HepG2 (cell line): Measurements from ENCODE around the gene UVSSA. TPM values are rescaled to one million over a fixed set of nuclear protein-coding genes. Genes with fewer than 3 reads are reported as not detected.
A peak's percentile ranks its signal among the peaks of the same experiment; 100 is the strongest.

Experiments
- ARHGAP35 ChIP-seq: sonication (generic); formaldehyde crosslinking; IDR thresholded peaks from 2 replicates; pipeline ENCODE4 v1.9.0; 2022; ENCODE audit warnings: mild to moderate bottlenecking, inconsistent platforms, moderate library complexity, missing genetic modification reagents, borderline replicate concordance
- CREB1 ChIP-seq, 2 experiments: fragments of 450-650 bp in 1 of 2; IDR thresholded peaks; 2 replicates each; pipeline ENCODE4 v1.6.1; 2016 to 2017; ENCODE audit warnings: control low read depth in 1 of 2, mild to moderate bottlenecking in 1 of 2, missing compliant biosample characterization in 1 of 2, missing genetic modification characterization in 1 of 2
- DNMT1 ChIP-seq: sonication (generic); formaldehyde crosslinking; IDR thresholded peaks from 2 replicates; pipeline ENCODE4 v1.5.1; 2020; ENCODE audit warnings: mild to moderate bottlenecking, missing genetic modification reagents
- DNMT3B ChIP-seq: conservative IDR thresholded peaks from 2 replicates; pipeline ENCODE4 v1.6.1; 2016; ENCODE audit warnings: missing biosample characterization, control low read depth
- EZH2 ChIP-seq: conservative IDR thresholded peaks from 2 replicates; pipeline ENCODE4 v1.6.1; 2012; ENCODE audit warnings: mild to moderate bottlenecking, low read depth, low read length, moderate library complexity
- FIP1L1 ChIP-seq: fragments of 200-400 bp; formaldehyde crosslinking; IDR thresholded peaks from 2 replicates; pipeline ENCODE4 v1.6.1; 2018; ENCODE audit warnings: low read depth, mild to moderate bottlenecking, low read length, moderate library complexity, borderline replicate concordance; ENCODE audit not compliant: insufficient read depth
- HIC2 ChIP-seq: sonication (generic); formaldehyde crosslinking; IDR thresholded peaks from 2 replicates; pipeline ENCODE4 v1.9.0; 2022; ENCODE audit warnings: low read depth, missing genetic modification reagents
- KLF12 ChIP-seq: sonication (generic); formaldehyde crosslinking; IDR thresholded peaks from 2 replicates; pipeline ENCODE4 v1.4.0; 2020; ENCODE audit warnings: missing genetic modification reagents, borderline replicate concordance
- MIER2 ChIP-seq: IDR thresholded peaks from 2 replicates; pipeline ENCODE4 v1.6.1; 2016; ENCODE audit warnings: missing biosample characterization, missing genetic modification reagents
- MXD1 ChIP-seq: sonication (generic); formaldehyde crosslinking; IDR thresholded peaks from 2 replicates; pipeline ENCODE4 v1.4.0; 2020; ENCODE audit warnings: mild to moderate bottlenecking, missing genetic modification reagents
- MXD3 ChIP-seq: IDR thresholded peaks from 2 replicates; pipeline ENCODE4 v1.6.1; 2016; ENCODE audit warnings: mild to moderate bottlenecking, missing biosample characterization, missing genetic modification reagents
- SMARCC2 ChIP-seq: fragments of 450-650 bp; IDR thresholded peaks from 2 replicates; pipeline ENCODE4 v1.6.1; 2017; ENCODE audit warnings: antibody characterized with exemption, mild to moderate bottlenecking
- SOX13 ChIP-seq, 3 experiments: fragments of 450-650 bp in 1 of 3; sonication (generic) in 1 of 3; formaldehyde crosslinking in 1 of 3; IDR thresholded peaks in 2 of 3; conservative IDR thresholded peaks in 1 of 3; 2 replicates each; pipeline versions ENCODE4 v1.5.0 to v1.6.1; 2016 to 2020; ENCODE audit warnings: antibody characterized with exemption in 1 of 3, mild to moderate bottlenecking in 1 of 3, missing compliant biosample characterization in 1 of 3, missing genetic modification reagents in 1 of 3, moderate library complexity in 1 of 3
- SP1 ChIP-seq, 2 experiments: fragments of 450-650 bp in 1 of 2; sonication (generic) in 1 of 2; formaldehyde crosslinking in 1 of 2; IDR thresholded peaks; 2 replicates each; pipeline versions ENCODE4 v1.4.0 to v1.6.1; 2016 to 2020; ENCODE audit warnings: missing genetic modification reagents in 1 of 2
- THAP9 ChIP-seq: sonication (generic); formaldehyde crosslinking; IDR thresholded peaks from 2 replicates; pipeline ENCODE4; 2020; ENCODE audit warnings: missing genetic modification reagents, mild to moderate bottlenecking, borderline replicate concordance
- THYN1 ChIP-seq: sonication (generic); formaldehyde crosslinking; IDR thresholded peaks from 2 replicates; pipeline ENCODE4 v1.8.1; 2023; ENCODE audit warnings: low read depth, mild to moderate bottlenecking, moderate library complexity, missing genetic modification reagents, borderline replicate concordance
- ZIK1 ChIP-seq: sonication (generic); formaldehyde crosslinking; IDR thresholded peaks from 2 replicates; pipeline ENCODE4 v1.5.0; 2020; ENCODE audit warnings: mild to moderate bottlenecking, low read depth, missing genetic modification reagents, borderline replicate concordance
- ZNF121 ChIP-seq: sonication (generic); formaldehyde crosslinking; IDR thresholded peaks from 2 replicates; pipeline ENCODE4 v1.5.0; 2020; ENCODE audit warnings: mild to moderate bottlenecking, missing genetic modification reagents
- ZNF160 ChIP-seq: sonication (generic); formaldehyde crosslinking; IDR thresholded peaks from 2 replicates; pipeline ENCODE4 v1.8.0; 2022; ENCODE audit warnings: mild to moderate bottlenecking, inconsistent platforms, missing genetic modification reagents
- ZNF264 ChIP-seq: sonication (generic); formaldehyde crosslinking; IDR thresholded peaks from 2 replicates; pipeline ENCODE4 v1.4.0; 2020; ENCODE audit warnings: missing genetic modification reagents
- ZNF317 ChIP-seq: sonication (generic); formaldehyde crosslinking; IDR thresholded peaks from 2 replicates; pipeline ENCODE4 v1.5.0; 2020; ENCODE audit warnings: mild to moderate bottlenecking, missing genetic modification reagents
- ZNF333 ChIP-seq: sonication (generic); formaldehyde crosslinking; IDR thresholded peaks from 2 replicates; pipeline ENCODE4 v1.4.0; 2020; ENCODE audit warnings: mild to moderate bottlenecking, missing genetic modification reagents, borderline replicate concordance
- ZNF652 ChIP-seq: IDR thresholded peaks from 2 replicates; pipeline ENCODE4 v1.6.1; 2016; ENCODE audit warnings: low read depth, borderline replicate concordance
- ZNF772 ChIP-seq: sonication (generic); formaldehyde crosslinking; IDR thresholded peaks from 2 replicates; pipeline ENCODE4 v1.5.0; 2020; ENCODE audit warnings: mild to moderate bottlenecking, missing genetic modification reagents
- polyA plus RNA-seq, 8 experiments: library from polyadenylated mRNA; depleted of rRNA in 3 of 8; stranded (reverse) in 7 of 8; unstranded in 1 of 8; fragments of >200 nt; fragmentation: Illumina TruSeq in 4 of 8; extraction: Trizol in 4 of 8; gene quantifications; 2 replicates each; pipeline versions ENCODE4 v1.2.1 to v1.2.3, GENCODE V29; 2011 to 2016; ENCODE audit warnings: low read depth in 4 of 8, missing spikeins in 1 of 8, mixed read lengths in 1 of 8; ENCODE audit not compliant: insufficient read depth in 1 of 8
- total RNA-seq, 5 experiments: library from RNA; depleted of rRNA; stranded (reverse); fragments of >200 nt; fragmentation: Illumina TruSeq; extraction: Trizol; gene quantifications; 2 replicates each; pipeline ENCODE4 v1.2.3, GENCODE V29; 2016; ENCODE audit warnings: low read depth in 1 of 5

UVSSA gene
- total and polyA plus RNA-seq, 2 of the 13 experiments (the other 11 are each of a cell fraction or from before 2014, with no cell fraction given), result 4.6 to 8.4 TPM

- TF ChIP-seq HIC2 (no peak), ARHGAP35 (CRISPR knock-in tag) (no peak), ZNF121 (CRISPR knock-in tag) (no peak), EZH2 (no peak), ZNF264 (CRISPR knock-in tag) (no peak), THYN1 (no peak), KLF12 (CRISPR knock-in tag) (peak; percentile 11; the same call in 1 of the 2 replicates), ZNF772 (CRISPR knock-in tag) (peak; percentile 62; the same call in 1 of the 2 replicates), DNMT3B (CRISPR knock-in tag) (0 out of 2 replicates have a peak, but pooled peaks have one; percentile 35), DNMT1 (no peak), ZNF333 (0 out of 2 replicates have a peak, but pooled peaks have one; percentile 61), MXD3 (CRISPR knock-in tag) (no peak), MXD1 (peak; percentile 65), ZNF317 (CRISPR knock-in tag) (0 out of 2 replicates have a peak, but pooled peaks have one; percentile 33), ZNF652 (CRISPR knock-in tag) (no peak), FIP1L1 (no peak), SOX13 (IDR thresholded peaks at IDR 0.05) (no peak), SOX13 (CRISPR knock-in tag; conservative IDR thresholded peaks at IDR 0.05 in 1 of 2, IDR thresholded peaks at IDR 0.05 in 1 of 2) (peak in 1 of 2 experiments; percentile 19; a peak in 1 of 4 replicates), SP1 (IDR thresholded peaks at IDR 0.05) (peak; percentile 81), SP1 (CRISPR knock-in tag; IDR thresholded peaks at IDR 0.05) (peak; percentile 100), SMARCC2 (no peak), THAP9 (CRISPR knock-in tag) (peak; percentile 15; the same call in 1 of the 2 replicates), MIER2 (CRISPR knock-in tag) (no peak), ZIK1 (CRISPR knock-in tag) (0 out of 2 replicates have a peak, but pooled peaks have one; percentile 48), CREB1 (IDR thresholded peaks at IDR 0.05) (peak; percentile 95), CREB1 (CRISPR knock-in tag; IDR thresholded peaks at IDR 0.05) (peak; percentile 93), ZNF160 (no peak)
These were observed at the start of gene UVSSA (continued) for GRCh38 chr4:1346781-1347409.
